Motor neuron (in vitro differentiated cells): ENCODE measurements around the gene GTF3C6. TPM values are rescaled to one million over a fixed set of nuclear protein-coding genes. Genes with fewer than 3 reads are reported as not detected.
"Not testable (repeated sequence)": the region's sequence is repeated elsewhere in the genome, so short reads cannot be mapped to it uniquely, and the experiment has no call there.

Experiments
- ATAC-seq, 8 experiments: fragments of 200-7000 bp; cut with Tn5 transposase; replicated peaks in 6 of 8; 2 replicates each; pipeline ENCODE4 v1.8.0; 2021; ENCODE audit warnings: mild to moderate bottlenecking in 8 of 8, moderate library complexity in 8 of 8
- H3K27ac ChIP-seq, 2 donors: fragments of 250-450 bp; sonication (Bioruptor Pico); 2 replicates each; pipeline ENCODE4 v1.9.0; 2021; ENCODE audit warnings: antibody characterized with exemption in 2 of 2, mild to moderate bottlenecking in 2 of 2, moderate library complexity in 1 of 2
- H3K4me1 ChIP-seq, 2 donors: fragments of 250-450 bp; sonication (Bioruptor Pico); replicated peaks in 1 of 2; 2 replicates each; pipeline ENCODE4 v1.6.1; 2021; ENCODE audit warnings: antibody characterized with exemption in 2 of 2, mild to moderate bottlenecking in 2 of 2, moderate library complexity in 1 of 2
- H3K4me3 ChIP-seq, 5 donors: fragments of 250-450 bp; sonication (Bioruptor Pico); 2 replicates each; pipeline ENCODE4 v1.9.0; 2021; ENCODE audit warnings: antibody characterized with exemption in 5 of 5, mild to moderate bottlenecking in 5 of 5, moderate library complexity in 4 of 5
- WGBS, 10 experiments: fragments of 450-650 bp; shearing (Covaris generic); methylation state at CpG; one replicate each; pipeline ENCODE4 v1.0.0; 2022; 5-methylcytosine and 5-hydroxymethylcytosine counted together
- in situ Hi-C, 9 experiments: fragments of 400-800 bp; cut with MboI; loops; one replicate each; pipeline ENCODE4 v1.15.0; 2021; ENCODE audit warnings: low sequenced_read_pairs in 9 of 9, low pct_unique_long_range_greater_than_20kb in 2 of 9; ENCODE audit not compliant: unreplicated experiment in 9 of 9
- total RNA-seq, 8 experiments: library from RNA; unstranded; fragments of 300-600 nt; gene quantifications; 2 replicates each; pipeline versions ENCODE4 v1.2.3 to v1.2.4, GENCODE V29; 2022

Gene GTF3C6
- total RNA-seq, 8 experiments from 2014 or later, result 43.6 to 93.4 (median 72.1) TPM

DNA sequence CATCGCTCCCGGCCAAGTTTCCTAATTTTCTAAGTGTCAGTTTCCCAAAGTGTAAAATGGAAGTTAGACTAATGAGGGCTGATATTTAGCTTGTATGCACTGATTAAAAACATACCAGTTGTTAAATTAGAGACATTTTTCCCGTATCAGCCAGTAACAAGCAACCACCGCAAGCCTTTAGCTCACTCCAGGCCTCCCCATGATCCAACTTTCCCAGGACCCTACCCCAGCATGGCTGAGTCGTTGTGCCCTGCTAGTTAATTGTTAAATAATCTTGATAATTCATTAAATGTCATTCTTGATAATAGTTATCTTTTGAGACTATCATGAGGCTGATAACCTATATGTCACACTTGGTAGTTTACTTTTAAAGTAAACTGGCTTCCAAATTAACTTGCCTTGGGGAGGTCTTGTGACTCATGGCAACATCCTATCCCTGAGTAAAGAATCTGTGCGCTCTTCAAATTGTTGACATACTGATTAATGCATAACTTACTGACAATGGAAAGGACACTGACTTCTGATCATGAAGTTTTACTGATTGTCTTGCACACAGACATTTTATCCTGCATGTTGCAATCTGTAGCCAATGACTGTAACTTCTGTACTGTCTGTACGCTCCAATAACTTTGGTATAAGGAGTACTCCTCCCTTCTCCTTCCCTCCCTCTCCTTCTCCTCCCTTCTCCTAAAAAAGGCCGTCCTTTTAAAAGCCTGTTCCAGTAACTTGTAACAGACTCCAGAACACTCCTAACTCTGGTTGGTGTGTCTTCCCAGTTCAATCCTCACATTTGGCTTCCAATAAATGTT is 6.3 kb upstream of the GTF3C6 start:
- Histone ChIP-seq H3K4me3 (no peak overlapping the region), H3K4me1 (peaks cover 0 to 12% of the 10 kb centered on the region in 2 donors), H3K27ac (no peak overlapping the region)
- in situ Hi-C loops, result no loop called here
- ATAC-seq, result peak; percentile 42 to 96 (median 62)
- WGBS, 10 experiments, result 23 to 81% (median 59%) methylated on average over 2 to 6 of the region's 8 CpGs

DNA sequence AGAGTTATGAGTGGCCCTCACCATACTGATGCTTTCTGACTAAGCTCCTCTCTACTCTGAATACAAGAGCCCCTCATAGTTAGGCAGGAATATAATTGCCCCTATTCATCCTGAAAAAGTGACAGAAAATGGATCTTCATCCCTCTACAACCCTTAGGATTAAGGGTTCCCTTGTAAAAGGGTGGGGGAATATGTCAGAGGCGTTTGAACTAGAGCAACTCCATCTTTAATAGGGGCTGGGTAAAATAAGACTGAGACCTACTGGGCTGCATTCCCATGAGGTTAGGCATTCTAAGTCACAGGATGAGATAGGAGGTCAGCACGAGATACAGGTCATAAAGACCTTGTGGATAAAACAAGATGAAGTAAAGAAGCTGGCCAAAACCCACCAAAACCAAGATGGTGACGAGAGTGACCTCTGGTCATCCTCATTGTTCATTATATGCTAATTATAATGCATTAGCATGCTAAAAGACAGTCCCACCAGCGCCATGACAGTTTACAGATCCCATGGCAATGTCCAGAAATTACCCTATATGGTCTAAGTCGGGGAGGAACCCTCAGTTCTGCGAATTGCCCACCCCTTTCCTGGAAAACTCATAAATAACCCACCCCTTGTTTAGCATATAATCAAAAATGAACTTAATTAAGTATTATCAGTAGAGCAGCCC is 4.7 kb upstream of the GTF3C6 start:
- 68 to 100% (median 90%) methylated on average over 1 to 6 of the region's 6 CpGs for WGBS, 10 experiments
- no peak for ATAC-seq
- in situ Hi-C loops, result no loop called here
- Histone ChIP-seq H3K27ac (no peak overlapping the region), H3K4me1 (peaks cover 3 to 20% of the 10 kb centered on the region in 2 donors), H3K4me3 (no peak overlapping the region)

DNA sequence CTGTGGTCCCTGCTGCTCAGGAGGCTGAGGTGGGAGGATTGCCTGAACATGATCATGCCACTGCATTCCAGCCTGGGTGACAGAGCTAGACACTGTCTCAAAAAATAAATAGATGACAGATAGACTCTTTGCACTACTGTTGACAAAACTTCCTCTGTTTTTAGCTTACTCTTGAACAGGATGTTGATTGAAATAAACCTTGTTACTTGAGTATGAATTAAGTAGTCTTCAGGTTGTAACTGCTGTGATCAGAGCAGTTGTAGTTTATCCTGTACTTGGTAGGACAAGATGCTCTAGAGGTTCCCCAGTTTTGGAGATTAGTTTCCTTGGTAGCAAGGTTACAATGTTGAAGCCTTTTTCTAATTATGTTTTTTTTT is 1.5 kb downstream of the GTF3C6 start:
- H3K4me3 ChIP-seq, result no peak overlapping the region
- no peak for ATAC-seq
- no peak overlapping the region for H3K27ac ChIP-seq
- in situ Hi-C loops, result no loop called here
- H3K4me1 ChIP-seq, result peaks cover 3 to 8% of the 10 kb centered on the region in 2 donors

DNA sequence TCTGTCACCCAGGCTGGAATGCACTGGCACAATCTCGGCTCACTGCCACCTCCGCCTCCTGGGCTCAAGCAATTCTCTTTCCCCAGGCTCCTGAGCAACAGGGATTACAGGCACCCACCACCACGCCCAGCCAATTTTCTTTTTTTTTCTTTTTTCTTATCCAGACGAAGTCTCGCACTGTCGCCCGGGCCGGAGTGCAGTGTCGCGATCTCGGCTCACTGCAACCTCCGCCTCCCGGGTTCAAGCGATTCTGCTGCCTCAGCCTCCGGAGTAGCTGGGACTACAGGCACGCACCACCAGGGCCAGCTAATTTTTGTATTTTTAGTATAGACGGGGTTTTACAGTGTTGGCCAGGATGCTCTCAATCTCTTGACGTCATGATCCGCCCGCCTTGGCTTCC is 4.1 kb downstream of the GTF3C6 start:
- in situ Hi-C loops, H3K27ac ChIP-seq, H3K4me1 ChIP-seq, ATAC-seq, H3K4me3 ChIP-seq: not testable (repeated sequence)
- WGBS, 10 experiments, result 90 to 100% (median 96%) methylated on average over 2 to 17 of the region's 20 CpGs; no CpG with 5 or more reads in 4 of the 10 experiments

DNA sequence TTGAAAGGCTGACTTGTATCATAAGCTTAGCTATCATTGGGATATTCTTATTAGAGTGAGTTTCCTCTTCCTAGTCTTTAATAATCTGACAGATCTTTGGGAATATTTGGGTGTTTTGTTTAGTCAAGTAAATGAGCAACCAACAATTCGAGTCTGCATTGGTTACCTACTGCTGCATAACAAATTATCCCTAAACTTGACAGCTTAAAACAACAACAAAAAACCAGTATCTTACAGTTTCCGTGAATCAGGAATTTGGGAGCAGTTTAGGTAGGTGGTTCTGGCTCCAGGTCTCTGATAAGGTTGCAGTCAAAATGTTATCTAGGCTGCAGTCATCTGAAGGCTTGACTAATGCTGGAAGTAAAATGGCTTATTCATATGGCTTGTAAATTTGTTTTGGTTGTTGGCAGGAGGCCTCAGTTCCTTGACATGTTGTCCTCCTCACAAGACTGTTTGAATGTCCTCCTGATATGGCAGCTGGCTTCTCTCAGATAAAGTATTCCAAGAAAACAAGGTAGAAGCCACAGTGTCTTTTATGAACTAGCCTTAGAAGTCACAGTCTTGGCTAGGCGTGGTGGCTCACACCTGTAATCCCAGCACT is 7.2 kb downstream of the GTF3C6 start:
- in situ Hi-C loops, result no loop called here
- ATAC-seq, result no peak
- Histone ChIP-seq H3K27ac (no peak overlapping the region), H3K4me1 (no peaks in the 10 kb centered on the region), H3K4me3 (no peak overlapping the region)
- 83 to 100% (median 100%) methylated on average over 1 to 3 of the region's 3 CpGs for WGBS, 10 experiments

DNA sequence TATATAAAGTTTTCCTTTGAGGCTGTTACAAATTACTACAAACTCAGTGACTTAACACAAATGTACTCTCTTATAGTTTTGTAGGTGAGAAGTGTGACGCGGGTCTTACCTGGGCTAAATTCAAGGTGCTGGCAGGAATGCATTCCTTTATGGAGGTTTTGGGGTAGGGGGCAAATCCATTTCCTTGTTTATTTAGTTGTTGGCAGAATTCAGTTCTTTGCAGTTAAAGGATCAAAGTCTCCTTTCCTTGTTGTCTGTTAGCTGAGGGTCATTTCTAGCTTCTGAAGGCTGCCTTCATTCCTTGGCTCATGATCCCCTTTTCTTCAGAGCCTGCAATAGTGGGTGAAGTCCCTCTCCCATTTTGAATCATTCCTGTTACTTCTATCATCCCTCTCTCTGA is 10.2 kb downstream of the GTF3C6 start:
- H3K4me1 ChIP-seq, H3K4me3 ChIP-seq, ATAC-seq, in situ Hi-C loops, H3K27ac ChIP-seq: not testable (repeated sequence)
- WGBS, 10 experiments, result 82 to 100% (median 91%) methylated on average over 2 of the region's 2 CpGs; no CpG with 5 or more reads in 6 of the 10 experiments

DNA sequence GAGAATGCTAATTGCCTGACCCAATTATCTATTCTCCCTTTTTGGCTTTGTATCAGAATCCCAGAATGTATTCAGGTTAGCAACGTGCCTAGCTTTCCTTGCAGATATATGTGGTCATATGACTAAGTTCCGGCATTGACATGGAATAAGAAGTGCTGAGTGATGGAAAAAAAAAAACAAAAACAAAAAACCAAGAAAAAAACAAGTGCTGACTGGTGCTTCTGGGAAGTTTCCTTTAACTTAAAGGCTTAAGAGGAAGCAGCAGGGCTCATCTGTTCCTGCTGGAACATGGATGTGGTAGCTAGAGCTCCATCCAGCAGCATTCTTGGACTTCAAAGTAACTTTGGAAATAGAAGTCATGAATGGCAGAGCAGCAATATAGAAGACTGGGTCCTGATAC is 13.0 kb downstream of the GTF3C6 start:
- peak in 2 of 8 experiments; percentile 24 to 35 for ATAC-seq
- in situ Hi-C loops, result no loop called here
- 14 to 83% (median 50%) methylated on average over 1 to 2 of the region's 2 CpGs; no CpG with 5 or more reads in 3 of the 10 experiments for WGBS, 10 experiments
- Histone ChIP-seq H3K4me3 (no peak overlapping the region), H3K4me1 (no peaks in the 10 kb centered on the region), H3K27ac (no peak overlapping the region)

DNA sequence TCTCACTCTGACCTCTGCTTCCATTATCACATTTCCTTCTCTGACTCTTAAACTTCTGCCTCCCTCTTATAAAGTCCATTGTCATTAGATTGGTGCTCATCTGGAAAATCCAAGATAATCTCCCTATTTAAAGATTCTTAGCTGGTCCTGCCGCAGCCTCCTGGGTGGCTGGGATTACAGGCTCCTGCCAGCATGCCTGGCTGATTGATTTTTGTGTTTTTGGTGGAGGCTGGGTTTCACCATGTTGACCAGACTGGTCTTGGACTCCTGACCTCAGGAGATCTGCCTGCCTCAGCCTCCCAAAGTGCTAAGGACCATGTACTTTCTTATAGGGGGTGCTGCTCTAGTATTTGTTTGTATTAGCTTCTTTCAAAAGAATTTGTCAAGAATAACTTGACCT is 18.1 kb downstream of the GTF3C6 start:
- WGBS, 10 experiments, result 71 to 100% (median 100%) methylated on average over 1 of the region's 1 CpG; no CpG with 5 or more reads in 4 of the 10 experiments
- H3K4me1 ChIP-seq, result no peaks in the 10 kb centered on the region
- in situ Hi-C loops, result no loop called here
- ATAC-seq, result no peak
- no peak overlapping the region for H3K27ac ChIP-seq
- H3K4me3 ChIP-seq, result no peak overlapping the region

DNA sequence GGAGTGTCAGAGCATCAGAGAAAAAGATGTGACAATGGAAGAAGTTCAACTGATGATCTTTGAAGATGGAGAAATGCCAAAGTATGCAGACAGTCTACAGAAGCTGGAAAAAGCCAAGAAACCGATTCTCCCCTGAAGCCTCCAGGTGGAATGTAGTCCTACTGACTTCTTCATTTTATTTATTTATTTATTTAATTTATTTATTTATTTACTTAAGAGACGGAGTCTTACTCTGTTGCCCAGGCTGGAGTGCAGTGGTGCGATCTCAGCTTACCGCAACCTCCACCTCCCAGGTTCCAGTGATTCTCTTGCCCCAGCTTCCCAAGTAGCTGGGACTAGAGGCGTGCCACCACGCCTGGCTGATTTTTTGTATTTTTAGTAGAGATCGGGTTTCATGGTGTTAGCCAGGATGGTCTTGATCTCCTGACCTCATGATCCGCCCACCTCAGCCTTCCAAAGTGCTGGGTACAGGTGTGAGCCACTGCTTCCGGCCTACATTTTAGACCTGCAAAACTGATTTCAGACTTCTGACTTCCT is 21.1 kb downstream of the GTF3C6 start:
- in situ Hi-C loops, result no loop called here
- Histone ChIP-seq H3K27ac (no peak overlapping the region), H3K4me3 (no peak overlapping the region), H3K4me1 (peaks cover 8 to 10% of the 10 kb centered on the region in 2 donors)
- WGBS, 10 experiments, result 80 to 100% (median 94%) methylated on average over 1 to 9 of the region's 9 CpGs; no CpG with 5 or more reads in 1 of the 10 experiments
- no peak for ATAC-seq

DNA sequence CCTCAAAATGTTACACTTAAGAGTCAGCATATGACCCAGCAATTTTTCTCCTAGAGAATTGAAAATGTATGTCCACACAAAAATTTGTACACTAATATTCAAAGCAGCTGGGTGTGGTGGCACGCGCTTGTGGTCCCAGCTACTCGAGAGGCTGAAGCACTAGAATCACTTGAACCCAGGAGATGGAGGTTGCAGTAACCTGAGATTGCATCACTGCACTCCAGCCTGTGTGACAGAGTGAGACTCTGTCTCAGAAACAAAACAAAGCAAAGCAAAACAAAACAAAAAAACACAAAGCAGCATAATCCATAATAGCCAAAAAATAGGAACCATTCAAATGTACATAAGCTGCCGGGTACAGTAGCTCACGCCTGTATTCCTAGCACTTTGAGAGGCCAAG is 21.7 kb downstream of the GTF3C6 start:
- 83 to 100% (median 96%) methylated on average over 2 to 5 of the region's 5 CpGs; no CpG with 5 or more reads in 2 of the 10 experiments for WGBS, 10 experiments
- ATAC-seq, result no peak
- in situ Hi-C loops, result no loop called here

DNA sequence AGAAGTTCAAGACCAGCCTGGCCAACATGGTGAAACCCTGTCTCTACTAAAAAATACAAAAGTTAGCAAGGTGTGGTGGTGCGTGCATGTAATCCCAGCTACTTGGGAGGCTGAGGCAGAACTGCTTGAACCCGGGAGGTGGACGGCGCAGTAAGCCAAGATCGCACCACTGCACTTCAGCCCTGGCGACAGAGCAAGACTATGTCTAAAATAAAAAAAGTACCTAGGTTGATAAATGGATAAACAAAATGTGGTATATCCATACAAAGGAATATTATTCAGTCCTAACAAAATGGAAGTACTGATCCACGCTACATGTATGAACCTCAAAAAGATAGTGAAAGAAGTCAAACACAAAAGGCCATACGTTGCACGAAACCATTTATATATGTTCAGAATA is 22.1 kb downstream of the GTF3C6 start:
- no peak for ATAC-seq
- H3K4me1 ChIP-seq, result peaks cover 8 to 10% of the 10 kb centered on the region in 2 donors
- in situ Hi-C loops, result no loop called here
- no peak overlapping the region for H3K27ac ChIP-seq
- peak overlapping the region in 4 of 5 donors; percentile 83 to 99 (median 94) for H3K4me3 ChIP-seq
- 86 to 100% (median 99%) methylated on average over 1 to 9 of the region's 9 CpGs for WGBS, 10 experiments

More for the DNA sequence above, 21.7 kb downstream of the GTF3C6 start:
- H3K4me3 ChIP-seq, result no peak overlapping the region
- H3K27ac ChIP-seq, result no peak overlapping the region
- peaks cover 8 to 10% of the 10 kb centered on the region in 2 donors for H3K4me1 ChIP-seq

DNA sequence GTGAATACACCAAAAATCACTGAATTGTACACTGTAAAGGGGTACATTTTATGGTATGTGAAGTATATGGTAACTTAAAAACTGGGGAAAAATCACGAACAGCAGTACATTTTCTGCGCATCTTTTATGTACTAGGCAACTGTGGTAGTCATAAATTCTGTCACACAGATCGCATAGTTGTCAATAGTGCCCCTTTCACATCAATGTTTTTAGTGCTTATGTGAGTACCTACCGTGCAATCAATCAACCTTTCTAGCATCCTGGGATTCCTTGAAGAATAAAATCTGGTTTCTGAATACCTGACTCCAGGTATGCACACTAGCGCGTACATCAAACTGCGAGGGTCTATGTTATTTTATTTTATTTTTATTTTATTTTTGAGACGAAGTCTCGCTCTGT is 22.7 kb downstream of the GTF3C6 start:
- no peak for ATAC-seq
- WGBS, 10 experiments, result 0 to 75% (median 40%) methylated on average over 1 to 6 of the region's 9 CpGs
- Histone ChIP-seq H3K4me1 (peaks cover 8 to 10% of the 10 kb centered on the region in 2 donors), H3K27ac (peak overlapping the region; percentile 99), H3K4me3 (peak overlapping the region; percentile 83 to 99 (median 97))
- in situ Hi-C loops, result no loop called here
